ENCODE measurements around the gene BLOC1S3.

GRCh38 chr19:45147835-45148676 is 30.5 kb upstream of the BLOC1S3 start:
- no peak for TF ChIP-seq POLR2AphosphoS5 (IDR thresholded peaks at IDR 0.05; ENCODE audit: low read depth, low read length)
- no peak for TF ChIP-seq SIN3A (IDR thresholded peaks at IDR 0.05; ENCODE audit: borderline replicate concordance, insufficient read depth, low read length)
